HG02943 (cell line): ENCODE results near the gene METTL8.

Experiments used
- ATAC-seq: cut with Tn5 transposase; IDR thresholded peaks from one replicate; pipeline ENCODE4 v1.9.1; 2021; ENCODE audit warnings: mild to moderate bottlenecking, low read depth, moderate library complexity; ENCODE audit not compliant: unreplicated experiment

The METTL8 gene

DNA sequence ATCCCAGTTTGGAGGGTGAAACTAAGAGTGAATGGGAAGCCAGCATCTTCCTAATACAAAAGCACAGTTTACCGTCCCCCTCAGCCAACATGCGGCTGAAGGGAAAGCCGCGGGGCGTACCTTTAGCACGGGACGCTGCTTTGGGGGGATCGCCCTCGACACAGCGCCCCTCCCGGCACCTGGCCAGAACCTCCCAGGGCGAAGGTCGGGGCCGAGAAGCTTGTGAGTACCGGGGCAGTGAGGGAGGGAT is at the start of gene METTL8:
Gene METTL8, minus strand, starts transcription at position 228 of the 250 bp plus-strand sequence. CDS start 41,805 bp downstream, outside the sequence.
- no peak for ATAC-seq

DNA sequence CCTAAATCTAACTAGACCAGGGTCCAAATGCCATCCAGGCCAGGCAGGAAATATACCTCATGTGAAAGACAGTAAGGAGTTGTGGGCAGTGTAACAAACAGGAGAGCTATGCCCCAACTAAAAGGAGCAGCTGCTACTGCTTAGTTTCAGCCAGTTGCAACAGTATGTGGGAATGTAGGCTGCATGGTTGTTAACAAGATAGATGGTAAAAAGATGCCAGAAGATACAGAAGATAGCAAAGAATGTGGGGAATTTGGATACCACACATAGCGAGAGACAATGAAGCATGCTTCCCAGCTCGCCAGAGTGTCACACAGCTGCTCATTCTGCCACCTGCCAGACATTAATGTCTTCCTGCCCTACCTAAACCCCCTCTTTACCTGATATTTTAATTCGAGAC is 49.1 kb upstream of the METTL8 start:
- ATAC-seq = no peak

GRCh38 chr2:171482308-171482707 is 48.5 kb upstream of the METTL8 start:
- no peak for ATAC-seq

GRCh38 chr2:171480908-171481307 is 47.1 kb upstream of the METTL8 start:
- no peak for ATAC-seq

- no peak for ATAC-seq
Observed at GRCh38 chr2:171479154-171479814, 45.5 kb upstream of the METTL8 start.

GRCh38 chr2:171478345-171478744 is 44.6 kb upstream of the METTL8 start:
- no peak for ATAC-seq

DNA sequence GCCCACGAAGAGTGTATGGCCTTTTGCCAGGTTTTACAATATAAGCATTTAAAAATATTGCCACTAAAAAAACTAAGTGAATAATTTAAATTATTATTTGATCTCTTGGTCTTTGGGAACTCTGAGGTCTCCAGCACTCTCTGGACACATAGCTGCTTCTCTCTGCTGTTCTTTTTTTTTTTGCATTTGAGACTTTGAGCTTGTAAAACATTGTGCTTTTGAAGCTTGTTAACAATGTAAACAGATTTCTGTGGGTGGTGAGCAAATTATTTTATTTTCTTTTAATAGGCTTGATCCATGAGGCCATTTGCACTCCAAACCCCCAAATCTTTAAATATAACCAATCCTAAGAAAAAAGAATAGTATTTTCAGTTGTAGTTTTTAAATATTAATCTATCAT is 42.2 kb upstream of the METTL8 start:
- no peak for ATAC-seq

DNA sequence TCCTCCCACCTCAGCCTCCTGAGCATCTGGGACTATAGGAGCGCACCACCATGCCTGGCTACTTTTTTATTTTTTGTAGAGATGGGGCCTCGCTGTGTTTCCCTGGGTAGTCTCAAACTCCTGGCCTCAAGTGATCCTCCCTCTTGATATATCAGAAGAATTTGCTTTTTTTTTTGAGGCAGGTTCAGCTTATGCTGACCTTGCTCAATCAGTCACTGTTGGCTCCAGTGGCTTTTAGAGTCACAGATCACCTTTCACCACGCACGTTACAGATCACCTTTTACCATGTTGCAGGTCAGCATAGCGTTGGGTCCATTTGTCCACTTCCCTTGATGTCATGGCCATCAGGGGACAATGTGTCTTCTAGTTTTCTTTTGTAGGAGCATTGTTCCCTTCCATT is 36.3 kb upstream of the METTL8 start:
- ATAC-seq = no peak

DNA sequence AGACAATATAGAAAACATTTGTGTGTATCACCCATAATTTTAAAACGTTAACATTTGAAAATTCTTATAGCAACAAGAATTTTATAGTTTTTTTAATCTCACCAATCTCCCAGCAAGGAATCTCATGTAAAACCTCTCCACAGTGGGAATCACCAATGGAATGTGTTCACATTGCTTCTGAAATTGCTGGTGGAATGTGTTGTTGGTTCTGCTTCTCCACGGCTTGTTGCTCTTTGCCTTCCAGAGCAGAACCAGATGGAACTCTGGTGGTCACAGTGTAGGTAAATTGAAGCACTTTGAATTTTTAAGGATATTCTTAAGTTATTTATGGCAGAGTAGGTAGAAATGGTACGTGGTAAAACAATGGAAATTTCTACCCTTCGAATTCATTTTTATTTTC is 35.4 kb upstream of the METTL8 start:
- no peak for ATAC-seq

- no peak for ATAC-seq
Observed at GRCh38 chr2:171460537-171460936, 26.7 kb upstream of the METTL8 start.

- ATAC-seq = no peak
Observed at GRCh38 chr2:171459498-171459897, 25.7 kb upstream of the METTL8 start.

- ATAC-seq = no peak
Observed at GRCh38 chr2:171452773-171453172, 19.0 kb upstream of the METTL8 start.

DNA sequence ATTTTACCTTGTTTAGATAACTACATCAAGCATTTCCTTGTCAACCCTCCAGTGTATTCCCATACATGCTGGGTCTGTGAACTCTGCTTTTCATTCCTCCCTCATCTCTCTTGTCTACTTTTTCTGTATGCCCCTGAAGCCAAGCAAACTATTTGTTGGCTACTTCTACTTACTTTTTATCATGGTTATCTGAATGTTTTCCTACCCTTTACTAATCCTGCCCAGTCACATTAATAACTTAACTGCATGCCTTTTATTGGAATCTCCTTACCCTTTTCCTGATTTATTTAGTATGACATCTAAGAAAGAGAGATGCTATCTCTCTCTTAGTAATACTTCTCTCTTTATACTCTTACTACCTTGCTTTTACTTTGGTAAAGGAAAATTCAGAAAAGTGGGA is 17.3 kb upstream of the METTL8 start:
- ATAC-seq = no peak

DNA sequence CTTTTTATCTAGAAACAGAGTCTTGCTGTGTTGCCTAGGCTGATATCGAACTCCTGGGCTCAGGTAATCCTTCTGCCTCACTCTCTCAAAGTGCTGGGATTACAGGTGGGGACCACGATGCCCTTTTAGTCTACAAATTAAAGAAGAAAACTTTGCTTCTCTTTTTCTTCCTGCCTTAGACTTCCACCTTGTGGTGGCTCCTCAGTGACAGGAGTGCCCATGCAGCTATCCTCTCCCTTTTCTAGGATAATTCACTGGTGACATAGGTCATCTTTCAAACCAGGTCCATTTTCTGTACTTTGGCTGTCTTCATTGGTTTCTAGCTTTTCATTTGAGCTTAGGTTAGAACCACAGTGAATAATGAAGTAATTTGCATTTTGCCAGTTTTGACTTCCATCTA is 13.9 kb upstream of the METTL8 start:
- no peak for ATAC-seq

- no peak for ATAC-seq
Observed at GRCh38 chr2:171441470-171441869, 7.7 kb upstream of the METTL8 start.

DNA sequence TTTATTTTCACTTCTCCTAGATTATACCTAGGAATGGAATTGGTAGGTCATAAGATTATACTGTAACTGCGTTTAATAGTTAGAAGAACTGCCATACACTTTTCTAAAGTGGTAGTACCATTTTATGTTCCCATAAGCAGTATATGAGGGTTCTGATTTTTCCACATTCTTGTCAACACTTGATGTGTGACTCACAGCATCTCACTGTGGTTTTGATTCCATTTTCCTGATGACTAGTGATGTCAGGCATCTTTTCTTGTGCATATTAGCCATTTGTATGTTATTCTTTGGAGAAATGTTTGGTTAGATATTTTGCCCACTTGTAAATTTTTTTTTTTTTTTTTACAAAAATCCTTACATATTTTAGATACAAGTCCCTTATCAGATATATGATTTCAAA is 2.5 kb upstream of the METTL8 start:
- ATAC-seq = no peak

DNA sequence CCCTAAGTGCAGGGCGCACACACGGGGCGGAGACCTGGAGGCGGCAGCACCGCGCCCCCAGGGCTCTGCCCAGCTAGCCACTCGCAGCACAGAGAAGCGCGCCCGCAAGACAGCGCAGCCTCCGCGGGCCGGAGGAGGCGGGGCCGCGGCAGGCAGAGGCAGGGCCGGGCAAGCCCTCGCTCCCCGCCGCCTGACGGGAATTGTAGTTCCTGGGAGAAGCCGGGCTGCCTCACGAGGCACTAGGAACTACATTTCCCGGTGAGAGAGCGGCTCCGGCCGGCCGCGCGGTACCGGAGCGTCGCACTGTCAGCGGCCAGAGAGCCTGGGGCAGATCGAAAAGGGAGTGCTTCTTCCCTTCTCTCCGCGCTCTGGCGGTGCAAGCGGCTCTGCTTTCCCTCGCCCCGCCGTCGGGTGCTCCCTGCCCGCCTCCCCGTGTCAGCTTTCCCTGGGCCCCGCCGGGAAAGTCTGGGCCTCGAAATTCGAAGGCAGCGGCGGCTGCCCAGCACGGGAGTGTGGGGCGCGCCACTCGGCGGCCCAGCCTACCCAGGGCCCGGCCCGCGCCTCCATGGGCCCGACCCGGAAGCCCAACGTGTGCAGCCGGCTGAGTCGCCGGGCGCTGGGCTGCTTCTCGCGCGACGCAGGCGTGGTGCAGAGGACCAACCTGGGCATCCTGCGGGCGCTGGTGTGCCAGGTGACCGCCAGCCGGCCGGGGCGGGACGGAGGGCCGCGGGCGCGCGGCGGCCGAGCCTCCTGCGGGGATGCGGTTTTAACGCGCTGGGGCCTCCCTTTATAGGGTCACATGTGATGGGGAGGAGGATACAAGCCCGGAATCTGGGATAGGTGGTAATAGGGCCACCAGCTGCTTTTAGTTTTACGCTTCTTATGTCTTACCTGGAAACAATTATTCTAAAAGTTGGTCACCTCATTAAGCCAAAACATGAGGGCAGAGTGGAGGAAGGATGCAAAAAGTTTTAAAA is 511 bp upstream of the METTL8 start, which contains the start of gene DCAF17:
Gene DCAF17, plus strand, starts transcription at position 214 of the 977 bp plus-strand sequence. Its CDS starts 352 bp downstream, at position 566.
- ATAC-seq = peak; percentile 91

- ATAC-seq = peak; percentile 28
Observed at GRCh38 chr2:171432969-171433762, 624 bp downstream of the METTL8 start.

- ATAC-seq = no peak
Observed at GRCh38 chr2:171432206-171432968, 1.4 kb downstream of the METTL8 start.

- ATAC-seq = no peak
Observed at GRCh38 chr2:171431677-171432167, 2.1 kb downstream of the METTL8 start.
